ENCODE results near the gene TTR.

The TTR gene

GRCh38 chr18:31581498-31582197 is 10.0 kb upstream of the TTR start:
- DNase-seq, result no peak

GRCh38 chr18:31583185-31583854 is 8.4 kb upstream of the TTR start:
- no peak for DNase-seq

- DNase-seq, result no peak
Measured at GRCh38 chr18:31585991-31586390, 5.7 kb upstream of the TTR start.

- DNase-seq, result no peak
Measured at GRCh38 chr18:31586616-31587015, 5.1 kb upstream of the TTR start.

GRCh38 chr18:31587529-31587928 is 4.1 kb upstream of the TTR start:
- DNase-seq, result no peak

- DNase-seq, result no peak
Measured at GRCh38 chr18:31590570-31590969, 1.1 kb upstream of the TTR start.

GRCh38 chr18:31591113-31591512 is 564 bp upstream of the TTR start:
- DNase-seq, result no peak

GRCh38 chr18:31592506-31593157 is 955 bp downstream of the TTR start:
- DNase-seq, result no peak

- DNase-seq, result no peak
Measured at GRCh38 chr18:31595121-31595771, 3.6 kb downstream of the TTR start.

- DNase-seq, result no peak
Measured at GRCh38 chr18:31596081-31596872, 4.6 kb downstream of the TTR start.

GRCh38 chr18:31598021-31598805 is 6.5 kb downstream of the TTR start:
- no peak for DNase-seq

- DNase-seq, result no peak
Measured at GRCh38 chr18:31603315-31603714, 11.6 kb downstream of the TTR start.

GRCh38 chr18:31606265-31606664 is 14.6 kb downstream of the TTR start:
- no peak for DNase-seq

- no peak for DNase-seq
Measured at GRCh38 chr18:31607384-31607783, 15.7 kb downstream of the TTR start.

GRCh38 chr18:31609886-31610285 is 18.2 kb downstream of the TTR start:
- DNase-seq, result no peak

GRCh38 chr18:31610286-31611205 is 18.9 kb downstream of the TTR start:
- no peak for DNase-seq

GRCh38 chr18:31611511-31611910 is 19.8 kb downstream of the TTR start:
- DNase-seq, result no peak

GRCh38 chr18:31612124-31612523 is 20.4 kb downstream of the TTR start:
- no peak for DNase-seq

GRCh38 chr18:31614044-31614443 is 22.4 kb downstream of the TTR start:
- no peak for DNase-seq

GRCh38 chr18:31616586-31616985 is 24.9 kb downstream of the TTR start:
- no peak for DNase-seq
